ENCODE results near the gene CHID1.

GRCh38 chr11:897253-898142, 13.1 kb downstream of the CHID1 start:
- TF ChIP-seq CTCF (conservative IDR thresholded peaks at IDR 0.05) = no peak
- no peak for TF ChIP-seq EZH2 (IDR thresholded peaks at IDR 0.05; ENCODE audit: low read depth)

Measured in PC-9 (cell line).